ENCODE results near the gene CUX1.

GRCh38 chr7:101922631-101923601 is 105.5 kb downstream of the CUX1 start:
- TF ChIP-seq, protein P1, sequence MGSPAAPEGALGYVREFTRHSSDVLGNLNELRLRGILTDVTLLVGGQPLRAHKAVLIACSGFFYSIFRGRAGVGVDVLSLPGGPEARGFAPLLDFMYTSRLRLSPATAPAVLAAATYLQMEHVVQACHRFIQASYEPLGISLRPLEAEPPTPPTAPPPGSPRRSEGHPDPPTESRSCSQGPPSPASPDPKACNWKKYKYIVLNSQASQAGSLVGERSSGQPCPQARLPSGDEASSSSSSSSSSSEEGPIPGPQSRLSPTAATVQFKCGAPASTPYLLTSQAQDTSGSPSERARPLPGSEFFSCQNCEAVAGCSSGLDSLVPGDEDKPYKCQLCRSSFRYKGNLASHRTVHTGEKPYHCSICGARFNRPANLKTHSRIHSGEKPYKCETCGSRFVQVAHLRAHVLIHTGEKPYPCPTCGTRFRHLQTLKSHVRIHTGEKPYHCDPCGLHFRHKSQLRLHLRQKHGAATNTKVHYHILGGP (tag by site-specific recombination; IDR thresholded peaks at IDR 0.05) = no peak
- no peak for TF ChIP-seq CTCF (tag by site-specific recombination; IDR thresholded peaks at IDR 0.05)
- no peak for TF ChIP-seq ZNF302 (tag by site-specific recombination; IDR thresholded peaks at IDR 0.05; ENCODE audit: low read depth)
